ENCODE data around the gene CTSZ. TPM values are rescaled to one million over a fixed set of nuclear protein-coding genes. Genes with fewer than 3 reads are reported as not detected.
A peak's percentile ranks its signal among the peaks of the same experiment; 100 is the strongest.

The CTSZ gene
- total RNA-seq, 1 donor from 2014 or later: 278 TPM

GRCh38 chr20:59005523-59006166 is 1.4 kb downstream of the CTSZ start:
- Mint-ChIP-seq H3K27ac (peak overlapping the region; percentile 99), H3K4me3 (peak overlapping the region; percentile 91), H3K9me3 (no peaks in the 10 kb centered on the region), H3K27me3 (no peaks in the 10 kb centered on the region), H3K4me1 (peaks cover 60% of the 10 kb centered on the region), H3K36me3 (ENCODE audit: low read depth) (peaks cover 49% of the 10 kb centered on the region)
- ChIA-PET CTCF (interaction anchor here (1.2 to 1.8 kb wide), 2 partner anchors 27 to 28 kb away, joined by 3 to 4 read pairs; partner anchors contain the start of gene ATP5F1E), POLR2A (interaction anchor here (0.6 to 5.1 kb wide), 17 partner anchors 10 to 1615 kb away, joined by 3 to 88 read pairs (median 12); partner anchors contain the start of genes ATP5F1E, NELFCD, PRELID3B and TUBB1)
- ATAC-seq (ENCODE audit: low read depth) (no peak), DNase-seq (no peak)
- intact Hi-C loops (cut with micrococcal nuclease): loop anchor here (1.0 to 10.0 kb wide), 11 partner anchors 24 to 1615 kb away; partner anchors contain the start of genes NELFCD, PRELID3B, RAB22A and RBM38
- no peak for TF ChIP-seq CTCF (IDR thresholded peaks at IDR 0.05)

- intact Hi-C loops (cut with micrococcal nuclease): loop anchor here (1.0 to 10.0 kb wide), 12 partner anchors 10 to 1520 kb away; partner anchors contain the start of genes NELFCD, PRELID3B, RAB22A and STX16
- Mint-ChIP-seq H3K27me3 (no peaks in the 10 kb centered on the region), H3K27ac (peak overlapping the region; percentile 99), H3K4me1 (peaks cover 62% of the 10 kb centered on the region), H3K9me3 (no peaks in the 10 kb centered on the region), H3K4me3 (peak overlapping the region; percentile 91), H3K36me3 (ENCODE audit: low read depth) (peaks cover 56% of the 10 kb centered on the region)
- peak; percentile 74 for ATAC-seq (ENCODE audit: low read depth)
- CTCF ChIA-PET: interaction anchor here (1.8 kb wide), 1 partner anchor 29 kb away, joined by 4 read pairs; no protein-coding TSS in a partner anchor
- no peak for TF ChIP-seq CTCF (IDR thresholded peaks at IDR 0.05)
- DNase-seq: peak; percentile 88
- POLR2A ChIA-PET: interaction anchor here (0.6 to 5.1 kb wide), 18 partner anchors 9 to 1615 kb away, joined by 3 to 88 read pairs (median 8); partner anchors contain the start of genes ATP5F1E, NELFCD, PRELID3B and TUBB1
Observed at GRCh38 chr20:59004763-59005522, 2.1 kb downstream of the CTSZ start.

GRCh38 chr20:59004493-59004762 is 2.6 kb downstream of the CTSZ start:
- H3K4me1 Mint-ChIP-seq: peaks cover 60% of the 10 kb centered on the region
- peak; percentile 3 for ATAC-seq (ENCODE audit: low read depth)
- H3K36me3 Mint-ChIP-seq (ENCODE audit: low read depth): peaks cover 60% of the 10 kb centered on the region
- ChIA-PET CTCF (no interaction called here), POLR2A (interaction anchor here (0.6 to 5.1 kb wide), 14 partner anchors 9 to 217 kb away, joined by 3 to 88 read pairs (median 16); partner anchors contain the start of genes ATP5F1E, NELFCD, PRELID3B and TUBB1)
- H3K27ac Mint-ChIP-seq: peak overlapping the region; percentile 99
- H3K4me3 Mint-ChIP-seq: peak overlapping the region; percentile 91
- H3K27me3 Mint-ChIP-seq: no peaks in the 10 kb centered on the region
- H3K9me3 Mint-ChIP-seq: no peaks in the 10 kb centered on the region
- intact Hi-C loops (cut with micrococcal nuclease): loop anchor here (1.0 to 10.0 kb wide), 9 partner anchors 9 to 1520 kb away; partner anchors contain the start of genes RAB22A and STX16
- DNase-seq: no peak
- no peak for TF ChIP-seq CTCF (IDR thresholded peaks at IDR 0.05)

GRCh38 chr20:59003836-59004492 is 3.1 kb downstream of the CTSZ start:
- Mint-ChIP-seq H3K4me1 (peaks cover 57% of the 10 kb centered on the region), H3K27ac (peak overlapping the region; percentile 99), H3K9me3 (no peaks in the 10 kb centered on the region), H3K36me3 (ENCODE audit: low read depth) (peaks cover 64% of the 10 kb centered on the region), H3K4me3 (peak overlapping the region; percentile 91), H3K27me3 (no peaks in the 10 kb centered on the region)
- intact Hi-C loops (cut with micrococcal nuclease): loop anchor here (1.0 to 10.0 kb wide), 9 partner anchors 9 to 1519 kb away; partner anchors contain the start of genes RAB22A and STX16
- CTCF ChIA-PET: no interaction called here
- POLR2A ChIA-PET: interaction anchor here (0.6 to 5.1 kb wide), 14 partner anchors 8 to 218 kb away, joined by 3 to 88 read pairs (median 16); partner anchors contain the start of genes ATP5F1E, NELFCD, PRELID3B and TUBB1
- DNase-seq: no peak
- TF ChIP-seq CTCF (IDR thresholded peaks at IDR 0.05): no peak
- ATAC-seq (ENCODE audit: low read depth): no peak

Measured in activated B cell treated with CpG ODN at 0.5 μM for 24 hours (primary cell).